ENCODE measurements around the gene RAB30. TPM values are rescaled to one million over a fixed set of nuclear protein-coding genes. Genes with fewer than 3 reads are reported as not detected.

Gene RAB30
- total RNA-seq, 1 donor from 2014 or later, result 21.0 TPM

DNA sequence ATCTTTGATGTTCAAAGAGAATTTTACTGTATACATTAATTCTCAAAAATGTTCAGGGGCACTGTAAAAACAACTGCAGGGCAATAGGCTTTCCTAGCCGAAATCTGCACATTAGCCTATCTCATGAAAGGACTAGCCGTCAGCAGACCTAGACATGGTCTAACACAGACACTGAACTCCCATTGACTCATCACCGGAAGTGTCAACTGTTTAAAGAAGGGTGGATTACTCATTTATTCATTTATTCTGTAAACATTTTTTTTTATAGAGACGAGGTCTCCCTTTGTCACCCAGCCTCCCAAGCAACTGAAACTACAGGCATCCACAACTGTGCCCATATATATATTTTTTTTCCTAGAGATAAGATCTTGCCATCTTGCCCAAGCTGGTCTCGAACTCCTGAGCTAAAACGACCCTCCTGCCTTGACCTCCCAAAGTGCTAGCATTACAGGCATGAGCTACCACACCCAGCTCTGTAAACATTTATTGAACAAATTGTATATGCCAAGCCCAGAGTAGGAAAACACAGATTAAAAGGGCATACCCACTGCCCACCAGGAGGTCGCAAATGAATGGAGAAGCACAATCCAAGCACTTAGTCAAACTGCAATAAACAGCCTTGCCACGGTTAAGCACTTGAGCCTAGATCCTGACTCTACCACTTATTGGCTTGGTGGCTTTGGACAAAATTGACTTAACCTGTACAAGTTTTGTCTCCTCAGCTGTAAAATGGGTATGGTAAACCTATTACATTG is 26.6 kb downstream of the RAB30 start:
- intact Hi-C loops (cut with DNase I), result no loop called here
- DNase-seq (ENCODE audit: low spot score), result no peak

DNA sequence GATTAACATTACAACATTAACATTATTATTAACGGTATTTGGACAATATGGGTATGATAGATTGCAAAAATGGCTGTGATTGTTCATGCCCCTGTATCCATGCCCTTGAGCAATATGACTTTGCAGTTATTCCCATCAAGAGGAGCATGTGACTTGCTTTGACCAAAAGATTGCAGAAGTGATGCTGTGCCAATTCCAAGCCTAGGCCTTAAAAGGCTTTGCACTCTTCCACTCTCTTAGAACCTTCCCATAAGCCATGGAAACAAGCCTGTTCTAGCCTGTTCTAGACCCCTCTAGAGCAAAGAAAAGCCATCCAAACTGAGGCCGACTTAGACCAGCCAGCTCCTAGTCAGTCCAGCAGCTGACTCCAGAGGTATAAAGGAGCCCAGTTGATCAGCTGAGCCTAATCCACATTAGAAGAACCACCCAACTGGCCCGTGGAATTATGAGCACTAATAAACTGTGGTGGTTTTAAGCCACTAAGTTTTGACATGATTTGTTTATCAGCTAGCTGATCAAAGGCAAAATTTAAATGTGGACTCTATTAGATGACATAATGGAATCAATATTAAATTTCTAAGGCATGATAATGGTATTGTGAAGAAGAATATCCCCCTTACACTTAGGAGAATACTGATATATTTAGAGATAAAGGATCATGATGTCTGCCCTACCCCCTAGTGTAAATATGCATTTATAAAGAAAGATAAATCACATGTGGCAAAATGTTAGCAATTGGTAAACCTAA is 28.6 kb downstream of the RAB30 start:
- DNase-seq (ENCODE audit: low spot score), result no peak
- intact Hi-C loops (cut with DNase I), result no loop called here

DNA sequence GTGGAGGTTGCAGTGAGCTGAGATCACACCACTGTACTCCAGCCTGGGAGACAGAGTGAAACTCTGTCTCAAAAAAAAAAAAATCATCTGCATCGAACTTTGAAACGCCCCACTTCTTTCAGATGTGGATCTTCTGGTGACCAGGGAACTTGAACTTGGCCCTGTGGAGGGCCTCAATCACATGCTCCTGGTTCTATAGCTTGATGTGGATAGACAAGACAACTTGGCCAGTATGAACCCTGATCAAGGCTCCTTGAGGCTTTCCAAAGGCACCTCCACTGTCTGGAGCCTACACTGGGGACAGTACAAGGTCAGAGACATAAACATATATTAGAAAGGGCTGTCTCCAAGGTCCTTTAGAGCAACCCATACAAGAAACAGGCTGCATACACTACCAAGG is 30.6 kb downstream of the RAB30 start:
- DNase-seq (ENCODE audit: low spot score), result no peak
- intact Hi-C loops (cut with DNase I), result no loop called here

DNA sequence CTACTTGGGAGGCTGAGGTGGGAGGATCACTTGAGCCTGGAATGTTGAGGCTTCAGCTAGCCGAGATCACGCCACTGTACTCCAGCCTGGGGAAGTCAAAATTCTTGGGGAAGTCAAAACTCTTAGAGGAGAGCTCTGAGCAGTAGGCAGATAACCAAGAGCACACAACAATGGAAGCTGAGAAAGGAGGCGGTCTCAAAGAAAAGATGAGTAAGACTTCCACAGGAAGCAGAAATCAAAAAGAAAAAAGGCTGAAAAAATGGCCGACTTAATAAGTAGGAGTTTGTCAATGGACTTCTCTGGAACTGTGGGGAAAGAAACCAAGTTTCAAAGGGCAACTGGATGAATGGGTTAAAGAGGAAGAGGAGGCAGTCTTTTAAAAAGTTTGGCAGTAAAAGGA is 32.1 kb downstream of the RAB30 start:
- intact Hi-C loops (cut with DNase I), result no loop called here
- no peak for DNase-seq (ENCODE audit: low spot score)

DNA sequence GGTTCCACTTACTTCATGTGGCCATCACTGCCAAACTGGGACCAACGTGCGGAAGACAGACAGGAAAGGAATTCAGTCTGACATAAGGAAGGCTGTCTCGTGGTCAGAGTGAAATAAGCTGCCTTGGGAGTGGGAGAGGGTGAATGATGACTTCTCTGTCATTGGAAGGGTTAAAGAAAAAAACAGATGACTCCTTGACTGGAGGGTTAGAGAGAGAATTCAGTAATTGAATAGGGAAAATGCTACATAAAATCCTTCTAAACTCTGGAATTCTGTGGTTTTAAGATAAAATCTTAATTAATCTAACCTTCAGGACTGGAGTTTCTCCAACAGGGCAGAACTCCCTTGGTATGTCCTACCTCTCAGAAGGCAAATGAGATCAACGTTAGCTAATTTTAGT is 33.8 kb downstream of the RAB30 start:
- intact Hi-C loops (cut with DNase I), result no loop called here
- DNase-seq (ENCODE audit: low spot score), result no peak

DNA sequence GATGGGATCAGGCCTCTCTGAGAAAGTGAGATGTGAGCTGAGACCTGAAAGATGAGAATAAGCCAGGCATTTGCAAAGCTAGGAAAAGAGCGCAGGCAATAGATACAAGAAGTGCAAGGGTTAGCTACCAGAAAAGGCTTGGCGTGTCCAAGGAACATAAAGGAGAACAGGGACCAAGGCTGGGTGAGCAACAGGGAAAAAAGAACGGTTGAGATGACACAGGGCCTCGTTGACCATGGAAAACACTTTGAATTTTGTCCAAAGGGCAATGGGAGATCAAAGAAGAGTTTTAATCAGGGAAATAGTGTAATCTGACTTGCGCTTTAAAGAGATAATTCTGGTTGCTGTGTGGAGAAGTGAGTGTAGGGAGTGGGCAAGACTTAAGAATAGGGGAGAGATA is 35.0 kb downstream of the RAB30 start:
- no peak for DNase-seq (ENCODE audit: low spot score)

DNA sequence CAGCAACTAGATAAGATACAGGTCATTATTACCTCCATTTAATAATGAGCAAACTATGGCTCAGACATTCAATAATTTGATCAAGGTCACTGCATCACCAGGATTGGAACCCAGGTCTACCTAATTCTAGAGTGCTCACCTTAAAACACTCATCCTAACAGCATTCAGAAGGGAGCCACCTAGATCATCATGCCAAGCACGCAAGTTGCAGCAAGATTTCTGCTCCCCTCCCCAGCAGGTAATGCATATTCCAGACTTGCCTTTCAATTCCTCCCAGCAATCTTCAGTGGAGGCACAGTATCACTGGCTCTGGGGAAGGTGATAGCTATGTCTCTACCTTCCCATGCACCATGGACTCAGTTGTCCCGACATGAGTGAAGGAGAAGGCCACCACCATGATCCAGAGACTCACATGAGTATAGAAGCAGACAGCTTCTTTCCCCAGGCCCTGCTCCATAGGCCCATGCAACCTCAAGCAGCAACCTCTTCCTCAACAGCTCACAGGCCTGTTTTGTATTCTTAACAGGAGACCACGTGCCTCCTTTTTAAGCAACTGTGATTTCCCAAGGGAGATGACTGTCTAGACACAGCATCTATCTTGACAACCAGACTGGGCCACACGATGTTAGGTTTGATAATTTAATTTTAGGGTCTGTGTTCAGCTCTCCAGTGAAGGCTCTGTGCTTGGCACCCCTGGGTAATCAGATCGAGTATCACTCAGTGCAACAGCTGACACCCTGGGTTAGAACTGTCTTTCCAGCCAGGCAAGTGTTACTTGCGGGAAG is 36.4 kb downstream of the RAB30 start:
- DNase-seq (ENCODE audit: low spot score), result no peak
- intact Hi-C loops (cut with DNase I), result no loop called here

More for the DNA sequence above, 35.0 kb downstream of the RAB30 start:
- intact Hi-C loops (cut with DNase I), result no loop called here

DNA sequence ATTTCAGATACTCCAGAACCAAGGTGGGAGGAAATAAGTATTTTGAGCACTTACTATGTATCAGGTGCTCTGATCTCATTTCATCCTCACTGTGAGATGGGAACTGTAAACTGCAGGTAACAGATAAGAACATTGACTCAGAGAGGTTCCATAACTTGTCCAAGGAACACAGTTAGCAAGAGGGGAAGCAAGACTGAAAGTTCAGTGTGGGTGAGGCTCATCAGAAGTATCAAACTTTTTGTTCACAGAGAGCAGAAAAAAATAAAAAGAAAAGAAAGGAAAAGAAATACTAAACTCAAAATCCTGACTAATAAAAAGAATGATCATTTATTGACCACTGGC is 37.1 kb downstream of the RAB30 start:
- no peak for DNase-seq (ENCODE audit: low spot score)
- intact Hi-C loops (cut with DNase I), result loop anchor here (5.0 kb wide), 2 partner anchors 37 to 38 kb away; partner anchors contain the start of gene RAB30

DNA sequence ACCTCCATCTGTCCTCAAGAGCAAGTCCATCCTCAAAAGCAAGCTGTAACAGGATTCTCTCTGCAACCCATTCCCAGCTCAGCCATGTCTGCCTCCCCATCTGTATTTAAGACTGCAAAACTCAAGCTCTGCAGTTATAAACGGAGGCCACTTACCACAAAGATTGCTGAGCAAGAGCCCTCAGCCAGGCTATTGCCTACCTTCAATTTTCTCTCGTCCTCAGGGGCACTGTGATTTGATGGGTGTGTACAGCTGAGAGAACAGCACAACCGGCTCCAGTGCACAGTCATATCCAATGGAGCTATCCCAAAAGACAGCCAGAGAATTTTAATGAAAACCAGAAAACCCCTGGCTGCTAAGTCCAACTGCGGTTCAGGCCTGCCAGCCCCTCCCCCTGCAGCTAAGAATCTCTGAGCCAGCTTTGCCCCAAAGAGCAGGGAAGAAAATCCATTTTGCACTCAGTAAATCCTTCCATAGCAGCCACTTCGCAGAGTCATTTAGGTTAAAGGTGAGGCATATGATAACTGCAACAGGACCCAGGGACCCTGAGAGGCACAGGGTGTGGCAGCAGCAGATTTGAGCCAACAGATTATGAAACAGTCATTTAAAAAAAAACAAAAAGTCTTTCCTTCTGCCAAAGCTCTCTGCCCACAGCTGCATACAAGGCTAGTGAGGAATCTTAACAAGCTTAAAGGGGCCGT is 37.6 kb downstream of the RAB30 start:
- intact Hi-C loops (cut with DNase I), result loop anchor here (5.0 kb wide), 2 partner anchors 37 to 38 kb away; partner anchors contain the start of gene RAB30
- DNase-seq (ENCODE audit: low spot score), result no peak

DNA sequence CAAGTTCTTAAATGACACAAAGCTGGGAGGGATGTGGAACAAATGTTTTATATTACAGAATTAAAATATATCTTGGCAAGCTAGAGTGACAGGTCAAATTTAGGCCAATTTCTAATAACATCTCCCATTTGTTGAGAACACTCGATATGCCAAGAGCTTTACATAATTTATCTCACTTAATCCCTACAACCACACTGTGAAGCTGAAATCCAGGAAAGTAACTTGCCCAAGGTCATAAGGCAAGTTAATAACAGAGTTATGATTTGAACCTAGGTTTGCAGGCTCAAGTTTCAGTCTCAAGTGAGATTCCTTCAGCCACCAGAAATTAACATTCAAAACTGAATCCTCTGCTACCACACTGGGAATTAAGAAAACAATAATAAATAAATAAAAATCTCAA is 38.3 kb downstream of the RAB30 start:
- intact Hi-C loops (cut with DNase I), result loop anchor here (5.0 kb wide), 2 partner anchors 36 to 39 kb away; partner anchors contain the start of gene RAB30
- no peak for DNase-seq (ENCODE audit: low spot score)

DNA sequence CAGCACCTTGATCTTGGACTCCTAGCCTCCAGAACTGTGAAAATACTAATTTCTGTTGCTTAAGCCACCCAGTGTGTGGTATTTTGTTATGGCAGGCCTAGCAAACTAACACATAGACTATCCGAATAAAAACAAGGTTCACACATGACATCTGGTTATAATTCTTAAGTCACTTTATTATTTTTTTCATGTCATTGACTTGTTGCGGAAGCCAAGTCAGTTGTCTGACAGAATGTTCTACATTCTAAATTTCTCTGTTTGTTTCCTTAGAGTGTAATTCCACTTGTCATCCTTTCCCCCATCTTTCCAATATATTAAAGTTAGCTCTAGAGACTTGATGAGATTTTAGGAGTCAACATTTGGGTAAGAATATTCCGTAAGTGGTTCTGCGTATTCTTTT is 40.6 kb downstream of the RAB30 start:
- DNase-seq (ENCODE audit: low spot score), result no peak
- intact Hi-C loops (cut with DNase I), result loop anchor here (5.0 kb wide), 2 partner anchors 34 to 41 kb away; partner anchors contain the start of gene RAB30

DNA sequence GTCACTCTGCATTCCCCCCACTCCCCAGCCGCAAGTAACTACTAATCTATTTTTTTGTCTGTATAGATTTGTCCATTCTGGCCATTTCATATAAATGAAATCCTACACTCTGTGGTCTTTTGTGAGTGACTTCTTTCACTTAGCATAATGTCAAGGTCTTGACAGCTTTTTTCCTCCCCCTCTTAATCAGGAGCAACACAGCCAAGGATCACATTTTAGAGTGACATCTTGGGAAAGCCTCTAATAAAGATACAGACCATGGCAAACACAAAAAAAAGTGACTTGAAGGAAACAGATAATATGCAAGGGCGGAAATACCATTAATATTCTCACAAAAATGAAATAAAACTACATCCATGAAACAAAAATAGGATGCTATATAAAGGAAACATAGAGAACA is 43.9 kb downstream of the RAB30 start:
- intact Hi-C loops (cut with DNase I), result no loop called here
- no peak for DNase-seq (ENCODE audit: low spot score)

DNA sequence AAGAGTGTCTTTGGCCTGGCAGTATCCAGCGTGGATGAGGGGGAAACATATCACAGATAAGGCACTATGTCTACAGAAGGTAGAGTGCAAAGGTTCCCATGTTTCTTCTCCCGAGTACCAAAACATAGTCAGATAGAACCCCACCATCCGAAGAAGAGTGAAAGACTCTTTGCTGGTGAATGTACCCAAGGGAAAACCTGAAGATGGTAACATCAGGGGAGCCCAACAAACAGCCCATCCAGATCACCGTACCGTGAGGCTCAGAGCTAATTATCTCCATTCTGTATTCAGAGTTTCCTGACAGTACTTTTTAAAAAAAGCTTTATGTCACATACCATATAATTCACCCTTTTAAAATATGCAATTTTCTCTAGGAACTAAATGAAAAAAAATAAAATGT is 44.4 kb downstream of the RAB30 start:
- intact Hi-C loops (cut with DNase I), result no loop called here
- no peak for DNase-seq (ENCODE audit: low spot score)

DNA sequence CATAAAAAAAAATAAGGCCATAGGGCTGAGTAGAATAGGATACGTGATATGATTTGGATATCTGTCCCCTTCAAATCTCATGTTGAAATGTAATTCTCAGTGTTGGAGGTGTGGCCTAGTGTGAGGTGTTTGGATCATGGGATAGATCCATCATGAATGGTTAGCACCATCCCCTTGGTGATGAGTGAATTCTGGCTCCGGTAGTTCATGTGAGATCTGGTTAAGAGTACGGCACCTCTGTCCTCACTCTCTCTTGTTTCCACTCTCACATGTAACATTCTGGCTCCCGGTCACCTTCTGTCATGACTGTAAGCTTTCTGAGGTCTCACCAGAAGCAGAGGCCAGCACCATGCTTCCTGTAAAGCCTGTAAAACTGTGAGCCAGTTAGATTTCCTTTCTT is 45.5 kb downstream of the RAB30 start:
- DNase-seq (ENCODE audit: low spot score), result no peak
- intact Hi-C loops (cut with DNase I), result no loop called here

DNA sequence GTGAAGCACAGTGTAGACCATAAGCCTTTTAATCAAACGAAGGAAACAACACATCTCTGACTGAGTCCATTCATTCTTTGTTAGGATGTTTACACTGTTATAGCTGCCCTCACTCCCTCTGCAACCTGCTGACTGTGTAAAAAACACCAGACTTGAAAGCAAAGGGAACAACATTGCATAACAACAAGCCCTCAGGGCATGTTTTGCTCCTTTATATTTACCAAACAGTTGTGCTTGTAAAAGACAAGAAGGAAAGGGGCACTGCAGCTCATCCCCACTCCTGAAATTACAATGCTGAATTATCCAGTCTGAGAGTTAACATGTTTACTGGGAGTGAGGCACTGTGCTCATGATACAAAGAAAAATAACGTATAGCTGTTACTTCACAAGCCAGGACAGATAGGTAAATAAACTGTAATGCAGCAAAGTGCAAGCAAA is 46.4 kb downstream of the RAB30 start:
- intact Hi-C loops (cut with DNase I), result no loop called here

DNA sequence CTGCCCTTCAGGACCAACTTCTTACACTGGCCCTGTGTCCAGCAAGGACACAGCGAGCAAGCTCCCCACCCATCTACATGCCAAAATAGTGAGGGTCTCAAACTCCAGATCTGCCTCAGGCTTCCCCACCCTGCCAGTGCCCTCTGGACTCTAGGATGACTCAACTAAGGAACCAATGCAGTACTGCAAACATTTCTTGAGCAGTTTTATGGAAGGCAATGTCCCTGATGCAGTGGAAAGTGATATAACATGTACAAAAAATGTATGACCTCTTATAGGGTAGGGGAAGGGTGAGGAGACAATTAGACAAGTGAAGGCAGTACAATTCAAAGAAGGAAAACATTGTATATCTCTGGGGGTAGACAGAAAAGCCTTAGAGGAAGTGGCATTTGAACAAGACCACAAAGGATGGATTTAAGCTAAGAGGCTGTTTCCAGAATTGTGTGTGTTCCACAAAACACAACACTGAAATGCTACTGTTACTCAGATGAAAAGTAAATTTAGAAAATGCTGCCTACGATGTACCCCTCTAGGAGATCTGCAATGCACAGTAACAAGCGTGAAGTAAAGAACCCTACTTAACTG is 47.3 kb downstream of the RAB30 start:
- intact Hi-C loops (cut with DNase I), result no loop called here
- DNase-seq (ENCODE audit: low spot score), result no peak

More for the DNA sequence above, 46.4 kb downstream of the RAB30 start:
- DNase-seq (ENCODE audit: low spot score), result no peak

DNA sequence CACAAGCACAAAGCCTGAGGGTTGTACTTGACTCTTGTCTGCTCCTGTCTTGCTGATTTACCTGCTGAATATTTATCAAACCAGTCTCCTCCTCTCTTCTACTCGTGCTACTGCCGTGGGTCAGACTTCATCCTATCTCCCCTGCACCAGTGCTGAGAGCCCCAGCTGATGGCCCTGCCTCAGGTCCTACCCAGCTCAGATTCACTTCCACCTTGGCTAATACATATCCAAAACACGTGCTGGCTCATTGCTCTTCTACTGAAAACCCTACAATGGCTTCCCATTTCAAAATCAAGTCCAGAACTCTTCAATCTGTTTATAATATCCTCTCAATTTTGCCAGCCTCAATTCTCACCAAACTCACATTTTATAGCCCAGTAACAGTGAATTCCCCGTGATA is 48.3 kb downstream of the RAB30 start:
- intact Hi-C loops (cut with DNase I), result no loop called here
- DNase-seq (ENCODE audit: low spot score), result no peak

DNA sequence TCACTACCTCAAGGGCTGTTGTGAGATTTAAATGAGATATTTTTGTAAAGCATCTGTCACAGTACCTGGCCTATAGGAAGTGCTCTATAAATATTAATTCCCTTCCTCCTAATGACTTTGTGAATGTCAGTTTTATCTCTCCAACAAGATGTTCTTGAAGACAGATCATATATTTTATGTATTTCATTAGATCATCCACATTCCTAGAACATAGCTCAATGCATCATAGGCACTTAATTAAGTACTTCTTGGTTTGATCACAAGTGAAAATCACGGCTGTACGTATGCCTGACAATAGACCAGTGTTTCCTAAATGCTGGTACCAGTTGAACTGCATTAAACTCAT is 49.9 kb downstream of the RAB30 start:
- intact Hi-C loops (cut with DNase I), result no loop called here
- no peak for DNase-seq (ENCODE audit: low spot score)

Data from cardiac septum (tissue), 1 donor.